HEK293 (cell line): ENCODE measurements around the gene GALR2.
"Not testable (repeated sequence)": the region's sequence is repeated elsewhere in the genome, so short reads cannot be mapped to it uniquely, and the experiment has no call there.

Source experiments
- CTCF ChIA-PET: fragments of 350-600 bp; formaldehyde crosslinking; extraction: SDS; loops from one replicate; lab custom pipeline; 2021; ENCODE audit warnings: antibody characterized with exemption; lab: Yijun Ruan, JAX
- POLR2A ChIA-PET: fragments of 300-600 bp; formaldehyde crosslinking; extraction: SDS; loops from one replicate; lab custom pipeline; 2020; ENCODE audit warnings: antibody characterized with exemption, inconsistent platforms; lab: Yijun Ruan, JAX
- H3K27ac ChIP-seq: fragments of 200-500 bp; sonication (Bioruptor generic); 2 replicates; pipeline ENCODE4 v1.5.1; 2014; ENCODE audit warnings: low read depth, low read length, control low read depth, inconsistent platforms; ENCODE audit errors: extremely low read depth
- H3K36me3 ChIP-seq, 2 experiments: fragments of 200-500 bp in 1 of 2; sonication (Bioruptor generic) in 1 of 2; 1 replicate in 1 of 2; 2 replicates in 1 of 2; pipeline ENCODE4 v1.5.1; 2014 to 2017; ENCODE audit warnings: inconsistent platforms in 2 of 2, low read length in 2 of 2; ENCODE audit not compliant: control insufficient read depth in 2 of 2, insufficient read depth in 1 of 2
- H3K4me1 ChIP-seq: fragments of 200-500 bp; sonication (Bioruptor generic); 2 replicates; pipeline ENCODE4 v1.5.1; 2014; ENCODE audit warnings: mild to moderate bottlenecking, low read length, inconsistent platforms; ENCODE audit not compliant: control insufficient read depth, insufficient read depth
- H3K4me3 ChIP-seq: 2 replicates; pipeline ENCODE4 v1.5.1; 2011; ENCODE audit warnings: low read depth, mild to moderate bottlenecking, control low read depth, low read length, moderate library complexity
- H3K9me3 ChIP-seq: fragments of 200-500 bp; sonication (Bioruptor generic); 2 replicates; pipeline ENCODE4 v1.5.1; 2014; ENCODE audit warnings: low read depth, low read length, inconsistent platforms; ENCODE audit not compliant: control insufficient read depth, insufficient read depth
- EGR2 ChIP-seq: fragments of 450-650 bp; formaldehyde crosslinking; IDR thresholded peaks from 2 replicates; pipeline ENCODE4 v1.5.1; 2016; ENCODE audit warnings: low read depth, missing biosample characterization, missing genetic modification characterization
- FEZF1 ChIP-seq: fragments of 450-650 bp; formaldehyde crosslinking; IDR thresholded peaks from 2 replicates; pipeline ENCODE4 v1.5.1; 2016; ENCODE audit warnings: missing biosample characterization, missing genetic modification characterization
- GFI1B ChIP-seq: fragments of 450-650 bp; formaldehyde crosslinking; IDR thresholded peaks from 2 replicates; pipeline ENCODE4 v1.5.1; 2016; ENCODE audit warnings: missing biosample characterization, missing genetic modification characterization
- PRDM1 ChIP-seq: fragments of 450-650 bp; formaldehyde crosslinking; IDR thresholded peaks from 2 replicates; pipeline ENCODE4; 2016; ENCODE audit warnings: missing biosample characterization, missing genetic modification characterization
- ZBTB1 ChIP-seq: fragments of 450-650 bp; formaldehyde crosslinking; IDR thresholded peaks from 2 replicates; pipeline ENCODE4 v1.5.1; 2016; ENCODE audit warnings: missing biosample characterization, missing genetic modification characterization
- ZNF121 ChIP-seq: fragments of 450-650 bp; formaldehyde crosslinking; IDR thresholded peaks from 2 replicates; pipeline ENCODE4 v1.5.1; 2016; ENCODE audit warnings: missing biosample characterization, missing genetic modification characterization
- ZNF133 ChIP-seq: fragments of 450-650 bp; formaldehyde crosslinking; IDR thresholded peaks from 2 replicates; pipeline ENCODE4 v1.5.1; 2016; ENCODE audit warnings: missing biosample characterization, missing genetic modification characterization
- ZNF140 ChIP-seq: fragments of 450-650 bp; formaldehyde crosslinking; IDR thresholded peaks from 2 replicates; pipeline ENCODE4 v1.5.1; 2016; ENCODE audit warnings: missing biosample characterization, missing genetic modification characterization
- ZNF157 ChIP-seq: fragments of 450-650 bp; formaldehyde crosslinking; IDR thresholded peaks from 2 replicates; pipeline ENCODE4 v1.5.1; 2016; ENCODE audit warnings: missing biosample characterization, missing genetic modification characterization
- ZNF175 ChIP-seq: fragments of 450-650 bp; formaldehyde crosslinking; IDR thresholded peaks from 2 replicates; pipeline ENCODE4 v1.5.1; 2016; ENCODE audit warnings: missing biosample characterization, missing genetic modification characterization
- ZNF311 ChIP-seq: fragments of 450-650 bp; formaldehyde crosslinking; IDR thresholded peaks from 2 replicates; pipeline ENCODE4 v1.5.1; 2017; ENCODE audit warnings: missing biosample characterization, missing genetic modification characterization, borderline replicate concordance
- ZNF544 ChIP-seq: fragments of 450-650 bp; formaldehyde crosslinking; IDR thresholded peaks from 2 replicates; pipeline ENCODE4 v1.5.0; 2017; ENCODE audit warnings: missing biosample characterization, missing genetic modification characterization
- ZSCAN4 ChIP-seq: fragments of 450-650 bp; formaldehyde crosslinking; IDR thresholded peaks from 2 replicates; pipeline ENCODE4 v1.5.1; 2017; ENCODE audit warnings: missing biosample characterization, missing genetic modification characterization
- TF ChIP-seq, protein P1 (sequence below): fragments of 450-650 bp; formaldehyde crosslinking; IDR thresholded peaks from 2 replicates; pipeline ENCODE4 v1.5.1; 2017; ENCODE audit warnings: missing biosample characterization, missing genetic modification characterization

The GALR2 gene

DNA sequence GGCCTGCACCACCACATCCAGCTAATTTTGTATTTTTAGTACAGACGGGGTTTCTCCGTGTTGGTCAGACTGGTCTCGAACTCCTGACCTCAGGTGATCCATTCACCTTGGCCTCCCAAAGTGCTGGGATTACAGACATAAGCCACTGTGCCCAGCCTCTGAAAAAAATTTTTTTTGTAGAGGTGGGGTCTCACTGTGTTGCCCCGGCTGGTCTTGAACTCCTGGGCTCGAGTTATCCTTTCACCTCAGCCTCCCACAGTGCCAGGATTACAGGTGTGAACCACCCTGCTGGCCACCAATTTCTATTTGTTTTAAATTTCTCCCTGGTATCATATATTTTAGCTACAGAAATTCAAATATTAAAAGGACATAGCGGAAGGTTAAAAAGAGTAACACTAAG is 16.3 kb upstream of the GALR2 start:
- 0 out of 2 replicates have a peak, but pooled peaks have one; percentile 67 for TF ChIP-seq ZNF121 (tag by site-specific recombination)
- H3K4me3 ChIP-seq, H3K4me1 ChIP-seq, H3K27ac ChIP-seq, H3K9me3 ChIP-seq: not testable (repeated sequence)
- ChIA-PET CTCF (interaction anchor here (0.6 to 7.1 kb wide), 10 partner anchors 17 to 240 kb away, joined by 3 to 58 read pairs (median 3); no protein-coding TSS in a partner anchor), POLR2A (interaction anchor here (0.6 to 1.7 kb wide), 2 partner anchors 23 to 28 kb away, joined by 4 to 9 read pairs; no protein-coding TSS in a partner anchor)
- H3K36me3 ChIP-seq = peaks cover 79 to 90% of the 10 kb centered on the region in 2 experiments

DNA sequence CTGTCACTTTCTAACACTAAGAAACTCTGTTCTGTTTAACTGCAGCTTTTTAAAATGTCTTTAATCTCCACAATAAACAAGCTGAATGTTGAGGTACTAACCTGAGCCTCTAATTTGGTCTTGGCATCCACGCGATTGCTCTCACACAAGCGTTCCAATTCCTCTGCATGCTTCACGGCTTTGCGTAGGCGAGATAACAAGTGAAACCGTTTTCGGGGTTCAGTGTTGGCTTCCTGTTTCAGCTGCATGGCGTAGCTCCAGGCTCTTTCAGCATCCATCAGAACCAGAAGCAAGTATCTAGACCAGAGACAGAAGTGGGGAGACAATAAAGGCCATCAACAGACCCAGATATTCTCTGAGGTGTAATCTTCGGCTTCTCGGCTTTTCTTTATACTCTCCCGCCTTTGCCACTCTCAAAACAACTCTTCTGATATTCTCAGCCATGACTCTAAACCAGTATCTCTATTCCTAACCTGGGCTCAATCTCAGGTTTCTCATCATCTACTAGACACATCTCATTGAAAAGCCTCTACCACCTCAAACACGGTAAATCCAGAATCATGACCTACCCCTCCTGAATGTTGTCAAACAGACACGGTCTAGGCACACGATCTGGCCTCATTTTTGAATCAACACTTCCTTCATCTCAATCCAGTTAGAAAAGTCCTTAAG is 10.6 kb upstream of the GALR2 start:
- no peaks in the 10 kb centered on the region for H3K9me3 ChIP-seq
- no peak overlapping the region for H3K4me3 ChIP-seq
- H3K4me1 ChIP-seq = no peaks in the 10 kb centered on the region
- no peak overlapping the region for H3K27ac ChIP-seq
- POLR2A ChIA-PET = interaction anchor here (0.7 to 1.5 kb wide), 4 partner anchors 8 to 201 kb away, joined by 4 to 15 read pairs (median 5); partner anchors contain the start of genes SRP68 and UBALD2
- CTCF ChIA-PET = interaction anchor here (0.7 to 3.7 kb wide), 8 partner anchors 13 to 726 kb away, joined by 3 to 20 read pairs (median 6); partner anchors contain the start of gene CDK3
- H3K36me3 ChIP-seq = peaks cover 91 to 94% of the 10 kb centered on the region in 2 experiments
- no peak for TF ChIP-seq ZNF157 (tag by site-specific recombination)
- TF ChIP-seq PRDM1 = peak; percentile 63
- TF ChIP-seq, all 188 proteins: peak for 1

DNA sequence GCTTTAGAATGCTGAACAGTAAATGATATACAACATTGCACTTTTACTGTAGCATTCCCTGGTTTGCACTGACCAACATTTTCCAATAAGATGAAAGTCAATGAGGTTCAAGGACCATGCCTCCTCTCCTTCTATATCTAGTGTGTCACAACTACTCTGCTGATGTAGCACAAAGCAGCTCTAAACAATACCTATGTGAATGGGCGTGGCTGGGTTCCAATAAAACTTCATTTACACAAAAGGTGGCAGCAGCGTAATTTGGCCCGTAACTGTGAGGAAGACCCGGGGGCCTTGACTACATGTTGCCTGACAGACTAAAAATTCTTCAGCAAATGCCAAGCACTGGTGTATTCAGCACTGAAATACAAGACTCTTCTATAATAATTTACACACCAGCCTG is 8.8 kb upstream of the GALR2 start:
- H3K4me3 ChIP-seq = no peak overlapping the region
- peaks cover 85 to 90% of the 10 kb centered on the region in 2 experiments for H3K36me3 ChIP-seq
- POLR2A ChIA-PET = interaction anchor here (0.6 to 1.5 kb wide), 4 partner anchors 8 to 89 kb away, joined by 5 to 8 read pairs (median 6); no protein-coding TSS in a partner anchor
- CTCF ChIA-PET = interaction anchor here (0.5 to 3.7 kb wide), 6 partner anchors 52 to 214 kb away, joined by 3 to 20 read pairs (median 6); partner anchors contain the start of gene CDK3
- H3K27ac ChIP-seq = no peak overlapping the region
- H3K4me1 ChIP-seq = 0 out of 2 replicates have a peak, but pooled peaks cover under 1% of the 10 kb centered on the region
- TF ChIP-seq ZNF544 (no peak), GFI1B (tag by site-specific recombination) (no peak), ZSCAN4 (tag by site-specific recombination) (no peak), ZNF140 (no peak), ZNF133 (no peak), ZNF175 (tag by site-specific recombination) (no peak), ZBTB1 (tag by site-specific recombination) (no peak), EGR2 (tag by site-specific recombination) (no peak), ZNF311 (tag by site-specific recombination) (no peak), FEZF1 (no peak)
- TF ChIP-seq, protein P1, sequence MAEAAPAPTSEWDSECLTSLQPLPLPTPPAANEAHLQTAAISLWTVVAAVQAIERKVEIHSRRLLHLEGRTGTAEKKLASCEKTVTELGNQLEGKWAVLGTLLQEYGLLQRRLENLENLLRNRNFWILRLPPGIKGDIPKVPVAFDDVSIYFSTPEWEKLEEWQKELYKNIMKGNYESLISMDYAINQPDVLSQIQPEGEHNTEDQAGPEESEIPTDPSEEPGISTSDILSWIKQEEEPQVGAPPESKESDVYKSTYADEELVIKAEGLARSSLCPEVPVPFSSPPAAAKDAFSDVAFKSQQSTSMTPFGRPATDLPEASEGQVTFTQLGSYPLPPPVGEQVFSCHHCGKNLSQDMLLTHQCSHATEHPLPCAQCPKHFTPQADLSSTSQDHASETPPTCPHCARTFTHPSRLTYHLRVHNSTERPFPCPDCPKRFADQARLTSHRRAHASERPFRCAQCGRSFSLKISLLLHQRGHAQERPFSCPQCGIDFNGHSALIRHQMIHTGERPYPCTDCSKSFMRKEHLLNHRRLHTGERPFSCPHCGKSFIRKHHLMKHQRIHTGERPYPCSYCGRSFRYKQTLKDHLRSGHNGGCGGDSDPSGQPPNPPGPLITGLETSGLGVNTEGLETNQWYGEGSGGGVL (tag by site-specific recombination) = no peak
- no peaks in the 10 kb centered on the region for H3K9me3 ChIP-seq
